CD4-positive, alpha-beta T cell treated with Interferon gamma for 1 hour (primary cell): ENCODE data around the gene TANK.
"Not testable (repeated sequence)": the region's sequence is repeated elsewhere in the genome, so short reads cannot be mapped to it uniquely, and the experiment has no call there.

ENCODE experiments used
- DNase-seq: peaks from one replicate; pipeline ENCODE4 v3.0.0-alpha.2; 2020

TANK gene

DNA sequence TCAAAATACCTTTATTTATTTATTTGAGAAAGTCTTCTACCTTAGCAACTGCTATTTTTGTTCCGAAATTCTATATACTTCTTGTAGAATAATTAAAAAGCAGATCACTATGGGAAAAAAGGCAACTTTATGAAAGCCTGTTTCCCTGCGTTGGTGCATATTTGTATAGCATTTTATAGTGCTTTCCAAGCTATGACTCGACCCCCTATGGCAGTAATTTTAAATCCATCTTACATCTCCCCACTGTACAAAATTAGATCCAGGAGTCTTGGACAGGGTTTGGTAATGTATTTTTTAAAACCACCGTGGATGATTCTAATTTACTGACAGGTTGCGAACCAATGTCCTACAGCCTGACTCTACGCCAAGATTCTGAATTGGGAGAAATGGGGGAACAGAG lies 10.1 kb downstream of the TANK start:
- DNase-seq: no peak

- DNase-seq: no peak
Observed at GRCh38 chr2:161170958-161171932, 11.0 kb downstream of the TANK start.

- DNase-seq: no peak
Observed at GRCh38 chr2:161172901-161173540, 12.8 kb downstream of the TANK start.

- no peak for DNase-seq
Observed at GRCh38 chr2:161173541-161174194, 13.4 kb downstream of the TANK start.

DNA sequence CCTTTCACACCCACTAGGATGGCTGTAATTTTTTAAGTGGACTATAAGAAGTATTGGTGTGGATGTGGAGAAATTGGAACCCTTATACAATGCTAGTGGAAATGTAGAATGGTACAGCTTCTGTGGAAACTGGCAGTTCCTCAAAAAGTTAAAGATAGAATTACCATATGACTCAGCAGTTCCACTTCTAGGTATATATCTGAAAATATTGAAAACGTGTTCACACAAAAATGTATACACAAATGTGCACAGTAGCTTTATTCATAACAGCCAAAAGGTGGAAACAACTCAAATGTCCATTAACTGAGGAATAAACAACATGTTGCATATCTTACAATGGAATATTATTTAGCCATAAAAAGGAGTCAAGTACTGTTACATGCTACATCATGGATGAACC lies 17.7 kb downstream of the TANK start:
- no peak for DNase-seq

DNA sequence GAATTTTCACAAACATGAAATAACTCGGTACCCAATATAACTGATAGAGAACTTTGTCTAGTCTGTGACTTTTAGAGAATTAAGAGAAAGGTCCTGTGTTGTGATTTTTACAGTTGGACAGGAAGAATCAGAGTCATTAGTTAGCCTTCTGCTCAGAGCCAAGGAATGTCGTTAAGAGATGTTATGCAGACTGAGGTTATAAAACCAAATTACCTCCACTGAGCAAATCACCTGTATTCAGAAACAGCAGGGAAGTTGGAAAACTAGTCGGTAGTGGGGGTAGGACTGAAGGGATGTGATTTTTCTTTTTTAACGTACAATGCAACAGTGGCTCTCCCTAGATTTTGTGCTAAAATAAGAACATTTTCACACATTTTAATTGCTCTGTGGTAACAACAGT lies 18.5 kb downstream of the TANK start:
- DNase-seq: no peak

- DNase-seq: no peak
Observed at GRCh38 chr2:161190050-161190449, 29.8 kb downstream of the TANK start.

GRCh38 chr2:161195602-161196001 lies 35.4 kb downstream of the TANK start:
- not testable (repeated sequence) for DNase-seq

DNA sequence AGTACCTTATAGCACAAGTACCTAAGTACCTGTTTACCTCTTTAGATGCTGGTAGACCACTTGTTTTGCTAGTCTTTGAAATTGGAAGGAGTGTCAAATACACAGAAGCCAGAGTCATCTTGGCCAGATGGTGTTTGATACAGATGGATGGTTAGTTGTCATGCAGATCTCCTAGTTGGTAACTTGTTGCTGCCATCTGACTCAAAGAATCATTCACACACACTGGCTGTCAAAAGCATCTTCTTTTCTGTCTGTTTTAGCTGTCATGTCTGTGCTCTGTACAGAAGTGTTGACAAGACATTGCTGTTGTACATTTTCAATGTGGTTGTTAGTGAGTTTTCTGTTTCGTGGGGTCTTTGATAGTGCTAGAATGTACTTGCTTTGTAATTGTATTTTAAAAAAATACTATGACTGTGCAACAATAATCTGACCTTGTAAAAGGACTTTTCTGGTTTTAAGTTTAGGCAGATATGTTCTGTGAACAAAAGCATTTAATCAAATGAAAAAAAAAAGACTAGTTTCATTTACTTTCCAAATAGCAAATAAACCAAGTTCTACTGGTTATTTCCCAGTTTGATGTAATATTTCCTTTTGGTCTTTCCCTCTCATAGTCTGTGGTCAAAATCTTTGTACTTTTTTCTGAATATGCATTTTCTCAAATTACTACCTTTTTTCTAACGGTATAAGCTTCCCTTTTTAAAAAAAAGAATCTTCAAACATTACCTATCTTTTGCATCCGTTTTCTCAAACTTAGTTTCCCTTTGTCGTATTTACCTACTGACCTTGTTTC lies 39.9 kb downstream of the TANK start:
- DNase-seq: no peak

GRCh38 chr2:161204846-161205245 lies 44.6 kb downstream of the TANK start:
- no peak for DNase-seq

DNA sequence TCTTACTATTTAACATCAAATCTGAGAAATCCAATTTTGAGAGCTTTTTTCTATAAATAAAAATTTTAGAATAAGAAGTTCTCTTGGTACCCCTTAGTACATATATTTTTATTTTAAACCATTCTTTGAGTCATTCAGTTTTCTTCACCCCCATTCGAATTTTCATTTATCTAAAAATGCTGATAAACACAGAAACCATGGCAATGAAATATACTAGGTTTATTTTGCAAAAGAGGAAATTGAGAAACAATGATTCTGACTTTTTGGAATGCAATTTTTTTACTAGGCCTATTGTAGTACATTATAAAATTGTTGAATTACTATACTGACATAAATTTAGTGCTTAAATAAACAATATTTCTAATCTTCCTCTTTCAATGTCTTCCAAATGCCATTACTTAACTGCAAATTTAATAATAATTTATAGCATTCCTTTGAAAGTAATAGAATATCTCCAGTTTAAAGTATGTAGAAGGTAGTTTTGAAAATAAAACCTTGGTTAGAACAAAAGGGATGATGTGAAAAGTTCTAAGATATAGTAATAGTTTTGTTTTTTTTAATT lies 46.3 kb downstream of the TANK start:
- no peak for DNase-seq

GRCh38 chr2:161207941-161208340 lies 47.7 kb downstream of the TANK start:
- no peak for DNase-seq

- no peak for DNase-seq
Observed at GRCh38 chr2:161208527-161209139, 48.4 kb downstream of the TANK start.

- no peak for DNase-seq
Observed at GRCh38 chr2:161209902-161210301, 49.7 kb downstream of the TANK start.

DNA sequence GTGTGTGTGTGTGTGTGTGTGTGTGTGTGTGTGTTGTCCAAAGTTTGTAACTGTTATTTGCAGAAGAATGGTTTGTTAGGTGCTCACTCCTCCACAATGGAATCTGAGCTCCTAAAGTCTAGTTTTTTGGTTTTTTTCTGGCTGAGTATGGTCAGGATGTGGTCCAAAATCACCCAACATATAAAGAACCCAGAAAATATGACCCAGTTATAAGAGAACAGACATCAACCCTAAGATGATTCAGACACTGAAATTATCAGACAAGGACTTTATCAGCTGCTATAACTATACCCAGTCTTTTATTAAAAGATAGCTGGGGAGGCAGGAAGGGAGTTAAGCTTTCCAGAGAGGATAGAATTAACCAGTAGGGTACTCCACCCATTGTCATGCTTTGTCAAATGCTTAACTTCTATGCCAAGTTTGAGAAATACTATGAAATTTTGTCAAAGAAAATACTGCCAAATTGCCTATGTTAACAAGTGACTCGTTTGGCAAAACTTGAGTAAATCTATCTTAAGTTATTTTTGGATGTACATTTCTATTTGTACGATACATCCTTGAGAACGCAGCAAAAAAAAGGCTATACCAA lies 57.5 kb downstream of the TANK start:
- no peak for DNase-seq

- no peak for DNase-seq
Observed at GRCh38 chr2:161219211-161219610, 59.0 kb downstream of the TANK start.

DNA sequence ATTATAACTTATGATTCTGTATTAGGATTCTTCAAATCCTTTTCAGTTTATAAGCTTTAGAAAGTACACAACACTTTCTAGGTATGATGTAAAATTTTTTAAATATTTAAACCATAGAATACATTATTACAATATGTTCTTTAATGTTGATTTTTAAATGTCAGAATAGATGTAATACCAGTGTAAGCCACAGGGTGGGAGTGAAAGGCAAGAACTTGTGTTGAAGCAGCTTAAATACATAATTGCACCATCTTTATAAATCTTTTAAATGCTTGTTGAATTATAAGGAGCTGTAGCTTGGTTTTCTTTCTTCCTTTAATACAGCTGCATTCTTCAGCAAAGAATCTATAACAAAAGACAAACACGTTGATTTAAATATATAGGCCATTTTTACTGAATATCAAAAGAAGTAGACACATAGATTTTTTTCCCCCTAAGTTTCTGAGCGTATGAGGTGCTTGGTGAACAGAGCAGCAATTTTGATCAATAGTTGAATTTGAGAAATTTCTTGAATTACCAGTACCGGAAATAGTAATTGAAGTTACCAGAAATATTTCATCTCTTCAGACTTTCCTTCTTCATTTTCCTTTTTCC lies 63.0 kb downstream of the TANK start:
- no peak for DNase-seq

DNA sequence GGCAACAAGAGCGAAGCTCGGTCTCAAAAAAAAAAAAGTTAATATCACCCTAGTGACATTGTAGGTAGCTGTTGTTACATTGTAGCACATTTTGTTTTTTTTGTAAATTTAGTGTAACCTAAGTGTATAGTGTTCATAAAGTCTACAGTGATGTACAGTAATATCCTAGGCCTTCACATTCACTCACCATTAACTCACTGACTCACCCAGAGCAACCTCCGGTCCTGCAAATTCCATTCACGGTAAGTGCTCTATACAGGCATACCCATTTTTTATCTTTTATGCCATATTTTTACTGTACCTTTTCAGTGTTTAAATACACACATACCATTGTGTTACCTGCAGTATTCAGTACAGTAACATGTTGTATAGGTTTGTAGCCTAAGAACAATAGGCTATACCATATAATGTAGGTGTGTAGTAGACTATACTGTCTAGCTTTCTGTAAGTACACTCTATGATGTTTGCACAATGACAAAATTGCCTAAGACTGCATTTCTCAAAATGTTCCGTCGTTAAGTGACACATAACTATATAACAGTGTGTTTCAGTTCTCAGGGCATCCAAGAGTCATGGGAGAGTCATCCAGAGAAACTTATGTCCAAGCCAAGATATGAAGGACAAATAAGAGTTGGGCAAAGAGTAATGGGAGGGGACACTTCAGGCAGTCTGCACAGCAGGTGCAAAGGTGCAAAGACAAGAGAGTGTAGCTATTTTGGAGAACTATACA lies 68.4 kb downstream of the TANK start:
- no peak for DNase-seq

GRCh38 chr2:161230959-161231358 lies 70.7 kb downstream of the TANK start:
- no peak for DNase-seq

GRCh38 chr2:161232571-161232970 lies 72.3 kb downstream of the TANK start:
- DNase-seq: no peak
